Lower lobe of right lung (tissue), 2 donors: ENCODE measurements around the gene DISP2. TPM values are rescaled to one million over a fixed set of nuclear protein-coding genes. Genes with fewer than 3 reads are reported as not detected.

Experiments
- ATAC-seq, 2 donors: fragments of 200-7000 bp; cut with Tn5 transposase; one replicate each; pipeline ENCODE4 v1.9.1; 2020 to 2022; ENCODE audit warnings: mild to moderate bottlenecking in 2 of 2, moderate library complexity in 2 of 2
- DNase-seq: peaks from one replicate; pipeline ENCODE4 v3.0.0-alpha.2; 2020
- H3K27ac ChIP-seq: fragments of 200-600 bp; one replicate; pipeline ENCODE4 v1.8.0; 2022
- H3K27me3 ChIP-seq: fragments of 200-600 bp; one replicate; pipeline ENCODE4 v1.8.0; 2022; ENCODE audit warnings: low read depth
- H3K36me3 ChIP-seq: fragments of 200-600 bp; one replicate; pipeline ENCODE4 v1.8.0; 2022; ENCODE audit warnings: mild to moderate bottlenecking
- H3K4me1 ChIP-seq: fragments of 200-600 bp; one replicate; pipeline ENCODE4 v1.8.0; 2022
- H3K4me3 ChIP-seq: fragments of 200-600 bp; one replicate; pipeline ENCODE4 v1.8.0; 2022; ENCODE audit warnings: mild to moderate bottlenecking
- H3K9me3 ChIP-seq: fragments of 200-600 bp; one replicate; pipeline ENCODE4 v1.8.0; 2022
- intact Hi-C: fragments of 100-400 bp; cut with DNase I; formaldehyde crosslinking; loops from one replicate; pipeline ENCODE4 v1.11.0; 2022
- total RNA-seq: library from RNA; stranded (reverse); fragmentation: NEBNext Ultra II Directional; extraction: Animal tissue kit (Norgen Biotek cat#: 25700); gene quantifications from one replicate; pipeline ENCODE4 v1.2.1, GENCODE V29; 2021
- TF ChIP-seq, protein P1 (sequence below): fragments of 200-600 bp; IDR thresholded peaks from one replicate; pipeline ENCODE4 v1.8.0; 2022; ENCODE audit warnings: antibody characterized with exemption, mild to moderate bottlenecking
- donor health status: DM: no; HTN: yes; CAD: no; lungs with severe emphysema.

The DISP2 gene
- total RNA-seq, 1 donor from 2014 or later, result 4.3 TPM

DNA sequence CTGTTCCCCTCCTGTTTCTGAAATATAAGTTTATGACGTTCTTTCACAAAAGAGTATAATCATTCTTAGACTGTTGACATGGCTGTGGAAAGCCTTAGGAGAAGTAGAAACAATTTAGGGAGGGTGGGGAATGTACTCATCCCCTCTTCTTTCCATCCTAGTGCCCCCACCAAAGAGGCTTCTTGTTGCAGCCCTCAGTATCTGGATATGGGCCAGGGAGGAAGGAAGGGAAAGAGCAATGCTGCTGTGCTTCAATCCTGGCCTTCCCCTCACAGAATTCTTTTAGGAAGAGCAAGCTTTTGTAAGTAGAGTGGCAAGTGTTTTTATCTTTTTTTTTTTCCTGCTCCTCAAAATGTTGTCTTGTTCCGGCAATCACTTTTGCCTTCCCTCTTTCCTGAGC, 32.8 kb upstream of the DISP2 start:
- H3K9me3 ChIP-seq, result no peaks in the 10 kb centered on the region
- TF ChIP-seq, protein P1, sequence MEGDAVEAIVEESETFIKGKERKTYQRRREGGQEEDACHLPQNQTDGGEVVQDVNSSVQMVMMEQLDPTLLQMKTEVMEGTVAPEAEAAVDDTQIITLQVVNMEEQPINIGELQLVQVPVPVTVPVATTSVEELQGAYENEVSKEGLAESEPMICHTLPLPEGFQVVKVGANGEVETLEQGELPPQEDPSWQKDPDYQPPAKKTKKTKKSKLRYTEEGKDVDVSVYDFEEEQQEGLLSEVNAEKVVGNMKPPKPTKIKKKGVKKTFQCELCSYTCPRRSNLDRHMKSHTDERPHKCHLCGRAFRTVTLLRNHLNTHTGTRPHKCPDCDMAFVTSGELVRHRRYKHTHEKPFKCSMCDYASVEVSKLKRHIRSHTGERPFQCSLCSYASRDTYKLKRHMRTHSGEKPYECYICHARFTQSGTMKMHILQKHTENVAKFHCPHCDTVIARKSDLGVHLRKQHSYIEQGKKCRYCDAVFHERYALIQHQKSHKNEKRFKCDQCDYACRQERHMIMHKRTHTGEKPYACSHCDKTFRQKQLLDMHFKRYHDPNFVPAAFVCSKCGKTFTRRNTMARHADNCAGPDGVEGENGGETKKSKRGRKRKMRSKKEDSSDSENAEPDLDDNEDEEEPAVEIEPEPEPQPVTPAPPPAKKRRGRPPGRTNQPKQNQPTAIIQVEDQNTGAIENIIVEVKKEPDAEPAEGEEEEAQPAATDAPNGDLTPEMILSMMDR, result no peak
- no peak overlapping the region for H3K27ac ChIP-seq
- no peak for ATAC-seq
- no peaks in the 10 kb centered on the region for H3K36me3 ChIP-seq
- DNase-seq, result no peak
- intact Hi-C loops, result no loop called here
- peaks cover 67% of the 10 kb centered on the region for H3K4me1 ChIP-seq
- peak overlapping the region; percentile 82 for H3K4me3 ChIP-seq
- H3K27me3 ChIP-seq, result no peaks in the 10 kb centered on the region

DNA sequence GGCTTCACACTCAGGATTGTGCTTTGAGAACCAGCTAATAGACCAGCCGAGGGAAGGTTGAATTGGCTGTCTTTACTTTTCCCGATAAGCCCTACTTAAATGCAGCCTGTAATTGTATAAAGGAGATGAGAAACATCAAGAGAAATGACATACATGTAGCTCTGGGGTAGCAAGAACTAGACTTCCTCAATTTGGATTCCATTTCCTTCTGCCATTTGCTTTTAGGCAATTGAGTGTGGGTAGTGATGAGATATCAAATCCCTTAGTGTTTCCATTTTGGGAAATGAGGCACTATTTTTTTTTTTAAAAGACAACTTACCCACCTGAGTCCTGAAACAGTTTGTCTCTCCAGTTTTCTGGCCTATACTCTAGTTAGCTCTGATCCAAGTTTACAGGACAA, 32.3 kb upstream of the DISP2 start:
- no peak for ATAC-seq
- H3K27ac ChIP-seq, result no peak overlapping the region
- H3K27me3 ChIP-seq, result no peaks in the 10 kb centered on the region
- TF ChIP-seq, protein P1, result no peak
- H3K9me3 ChIP-seq, result no peaks in the 10 kb centered on the region
- H3K36me3 ChIP-seq, result no peaks in the 10 kb centered on the region
- H3K4me3 ChIP-seq, result peak overlapping the region; percentile 82
- intact Hi-C loops, result no loop called here
- peaks cover 72% of the 10 kb centered on the region for H3K4me1 ChIP-seq
- no peak for DNase-seq

DNA sequence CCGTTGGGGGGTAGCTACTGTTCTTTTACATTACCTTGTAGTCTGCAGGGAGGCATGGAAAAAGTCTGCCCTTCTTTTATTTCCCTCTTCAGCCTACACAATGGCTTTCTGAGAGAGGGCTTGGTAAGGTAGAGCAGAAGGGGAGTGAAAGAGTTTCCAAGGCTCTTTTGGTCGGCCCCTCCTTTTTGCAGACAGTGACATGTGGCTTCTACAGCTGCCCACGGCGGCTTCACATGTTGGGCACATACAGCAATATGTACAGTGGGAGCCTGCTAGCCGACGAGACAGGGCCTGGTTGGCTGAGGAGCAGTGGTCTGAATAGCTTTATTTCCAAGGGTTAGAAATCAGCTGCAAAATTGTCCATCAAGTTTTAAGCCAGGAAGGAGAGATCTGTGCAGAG, 30.6 kb upstream of the DISP2 start:
- H3K27me3 ChIP-seq, result no peaks in the 10 kb centered on the region
- no peaks in the 10 kb centered on the region for H3K9me3 ChIP-seq
- no peak overlapping the region for H3K27ac ChIP-seq
- no peaks in the 10 kb centered on the region for H3K36me3 ChIP-seq
- ATAC-seq, result no peak
- no peak overlapping the region for H3K4me3 ChIP-seq
- TF ChIP-seq, protein P1, result no peak
- intact Hi-C loops, result no loop called here
- H3K4me1 ChIP-seq, result peaks cover 87% of the 10 kb centered on the region
- no peak for DNase-seq

DNA sequence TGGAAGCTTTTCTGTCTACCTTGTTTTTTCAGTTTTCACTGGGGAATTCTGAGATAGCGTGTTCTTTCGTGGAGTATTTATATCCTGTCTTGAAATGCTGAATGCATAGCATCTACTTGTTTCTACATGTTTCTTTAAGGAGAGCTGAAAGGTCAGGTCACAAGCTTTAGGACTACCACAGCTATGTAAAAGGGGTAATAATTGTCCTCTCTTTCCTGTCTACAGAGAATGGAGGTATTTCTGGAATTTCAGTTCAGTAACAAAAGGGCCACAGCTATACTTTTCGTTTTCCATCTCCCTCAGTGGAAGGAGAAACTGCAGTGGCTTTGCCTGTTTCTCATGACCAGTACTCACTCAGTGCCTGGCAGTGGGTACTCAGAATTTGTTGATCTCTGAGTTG, 29.8 kb upstream of the DISP2 start:
- ATAC-seq (no peak), DNase-seq (no peak)
- Histone ChIP-seq H3K36me3 (no peaks in the 10 kb centered on the region), H3K4me1 (peaks cover 87% of the 10 kb centered on the region), H3K27ac (no peak overlapping the region), H3K4me3 (no peak overlapping the region), H3K9me3 (no peaks in the 10 kb centered on the region), H3K27me3 (no peaks in the 10 kb centered on the region)
- TF ChIP-seq, protein P1, result no peak
- intact Hi-C loops, result no loop called here

DNA sequence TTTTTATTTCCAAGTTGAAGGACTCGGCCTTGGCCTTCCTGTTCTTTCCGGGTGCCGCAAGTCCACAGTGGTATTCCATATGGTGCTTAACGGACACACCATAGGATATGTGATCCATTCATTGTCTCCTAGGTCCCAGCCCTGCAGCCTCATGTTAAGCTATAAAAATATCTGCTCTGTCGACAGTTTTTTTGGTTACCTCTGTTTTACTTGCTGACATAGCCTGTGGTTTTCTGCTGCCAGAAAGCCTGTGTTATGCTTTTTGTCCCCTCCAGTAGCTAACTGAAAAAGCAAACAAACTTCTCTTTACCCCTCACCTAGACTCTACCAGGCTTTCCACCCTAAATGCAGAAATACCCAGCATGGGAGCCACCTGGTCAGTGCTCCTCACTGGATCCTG, 29.3 kb upstream of the DISP2 start:
- DNase-seq (no peak), ATAC-seq (no peak)
- Histone ChIP-seq H3K4me1 (peaks cover 92% of the 10 kb centered on the region), H3K36me3 (no peaks in the 10 kb centered on the region), H3K4me3 (no peak overlapping the region), H3K9me3 (no peaks in the 10 kb centered on the region), H3K27ac (no peak overlapping the region), H3K27me3 (no peaks in the 10 kb centered on the region)
- intact Hi-C loops, result no loop called here
- TF ChIP-seq, protein P1, result no peak

DNA sequence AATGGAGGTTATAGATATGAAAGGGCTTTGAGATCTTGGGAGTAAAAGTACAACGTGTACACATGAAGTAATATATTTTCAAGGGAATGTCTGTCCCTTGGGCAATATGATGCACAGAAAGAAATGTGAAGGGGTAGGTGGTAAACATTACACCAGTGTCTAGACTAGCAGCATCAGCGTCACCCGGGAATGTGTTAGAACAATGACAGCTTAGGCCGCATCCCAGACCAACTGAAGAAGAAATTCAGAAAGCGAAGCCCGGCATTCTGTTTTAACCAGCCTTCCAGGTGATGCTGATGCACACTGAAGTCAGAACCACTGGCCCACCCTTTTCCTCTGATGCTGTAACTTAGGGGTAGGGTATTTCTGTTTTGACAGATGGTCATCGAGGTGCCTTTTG, 28.2 kb upstream of the DISP2 start:
- ATAC-seq (no peak), DNase-seq (no peak)
- peak overlapping the region; percentile 56 for H3K27ac ChIP-seq
- TF ChIP-seq, protein P1, result no peak
- no peaks in the 10 kb centered on the region for H3K9me3 ChIP-seq
- intact Hi-C loops, result no loop called here
- H3K4me1 ChIP-seq, result peaks cover 98% of the 10 kb centered on the region
- H3K4me3 ChIP-seq, result no peak overlapping the region
- no peaks in the 10 kb centered on the region for H3K27me3 ChIP-seq
- H3K36me3 ChIP-seq, result peaks cover 1% of the 10 kb centered on the region
